CD4-positive, alpha-beta T cell treated with Interleukin-15 for 4 hours (primary cell): ENCODE results near the gene TMC6.
"Not testable (repeated sequence)": the region's sequence is repeated elsewhere in the genome, so short reads cannot be mapped to it uniquely, and the experiment has no call there.

ENCODE experiments used
- DNase-seq: peaks from one replicate; pipeline ENCODE4 v3.0.0-alpha.2; 2020; ENCODE audit warnings: low spot score

The TMC6 gene

DNA sequence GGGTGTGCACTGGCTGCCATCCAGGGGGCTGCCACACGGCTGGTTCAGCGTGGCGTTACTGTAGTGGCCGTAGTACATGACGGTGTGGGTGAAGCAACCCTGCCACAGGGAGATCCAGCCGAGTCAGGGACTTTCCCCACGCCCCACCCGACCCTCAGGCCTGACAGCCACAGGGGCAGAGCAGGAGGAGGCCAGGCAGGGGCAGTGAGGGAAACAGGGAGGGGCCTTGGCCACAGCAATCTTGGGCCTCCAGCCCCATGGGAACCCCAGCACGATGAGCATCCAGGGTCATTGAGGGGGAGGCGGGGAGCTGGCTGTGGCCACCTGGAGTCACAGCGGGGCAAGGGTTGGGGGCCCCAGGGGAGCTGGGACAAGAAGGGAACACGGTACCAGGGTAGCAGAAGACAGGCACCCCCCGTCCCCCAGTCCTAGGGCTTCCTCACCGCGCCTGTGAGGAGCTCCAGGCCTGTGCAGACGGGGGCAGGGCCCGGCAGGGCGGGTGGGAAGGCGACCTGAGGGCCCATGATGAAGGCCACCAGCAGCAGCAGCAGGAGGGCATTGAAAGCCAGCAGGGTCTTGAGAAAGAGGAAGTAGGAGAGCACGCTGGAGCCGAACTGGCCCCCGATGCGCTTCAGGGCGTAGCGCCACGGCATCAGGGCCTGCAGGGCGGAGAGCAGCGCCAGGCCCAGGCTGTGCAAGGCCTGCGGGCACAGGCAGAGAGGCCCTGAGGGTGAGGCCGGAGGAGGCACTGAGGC, 4.3 kb downstream of the TMC6 start:
- no peak for DNase-seq

GRCh38 chr17:78123258-78123929, 5.2 kb downstream of the TMC6 start:
- no peak for DNase-seq

GRCh38 chr17:78122931-78123249, 5.7 kb downstream of the TMC6 start:
- DNase-seq = no peak

DNA sequence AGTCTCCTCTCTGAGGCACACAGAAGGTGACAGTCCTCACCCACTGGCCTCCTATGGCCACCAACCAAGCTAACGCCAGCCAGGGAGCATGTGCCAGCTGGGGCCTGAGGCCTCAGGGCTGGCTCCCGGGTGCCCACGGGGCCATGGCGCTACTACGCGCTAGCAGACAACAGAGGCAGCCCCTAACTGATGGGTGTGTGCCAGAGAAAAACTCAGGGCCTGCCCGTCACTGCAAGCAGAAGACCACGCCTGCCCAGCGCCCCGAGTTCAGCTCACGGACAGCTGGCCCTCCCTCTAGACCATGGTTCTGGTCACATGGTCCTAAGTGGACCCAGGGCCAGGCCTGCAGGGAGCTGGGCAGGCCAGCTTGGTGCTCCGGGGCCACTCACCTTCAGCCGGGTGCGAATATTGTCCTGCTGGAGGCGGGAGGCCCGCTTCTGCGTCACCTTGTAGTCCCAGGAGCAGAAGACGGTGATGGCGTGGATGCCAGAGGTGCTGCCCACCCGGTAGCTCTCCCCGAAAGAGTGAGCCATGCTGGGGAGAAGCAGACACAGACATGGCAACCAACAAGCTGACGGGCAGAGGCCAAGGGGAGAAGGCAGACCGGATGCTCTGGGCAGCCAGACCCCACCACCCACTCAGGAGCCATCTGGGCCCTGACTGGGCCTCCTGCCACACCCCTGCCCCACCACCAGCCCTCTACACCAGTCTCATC, 6.2 kb downstream of the TMC6 start:
- DNase-seq = no peak

- DNase-seq = no peak
Measured at GRCh38 chr17:78121801-78122215, 6.7 kb downstream of the TMC6 start.

DNA sequence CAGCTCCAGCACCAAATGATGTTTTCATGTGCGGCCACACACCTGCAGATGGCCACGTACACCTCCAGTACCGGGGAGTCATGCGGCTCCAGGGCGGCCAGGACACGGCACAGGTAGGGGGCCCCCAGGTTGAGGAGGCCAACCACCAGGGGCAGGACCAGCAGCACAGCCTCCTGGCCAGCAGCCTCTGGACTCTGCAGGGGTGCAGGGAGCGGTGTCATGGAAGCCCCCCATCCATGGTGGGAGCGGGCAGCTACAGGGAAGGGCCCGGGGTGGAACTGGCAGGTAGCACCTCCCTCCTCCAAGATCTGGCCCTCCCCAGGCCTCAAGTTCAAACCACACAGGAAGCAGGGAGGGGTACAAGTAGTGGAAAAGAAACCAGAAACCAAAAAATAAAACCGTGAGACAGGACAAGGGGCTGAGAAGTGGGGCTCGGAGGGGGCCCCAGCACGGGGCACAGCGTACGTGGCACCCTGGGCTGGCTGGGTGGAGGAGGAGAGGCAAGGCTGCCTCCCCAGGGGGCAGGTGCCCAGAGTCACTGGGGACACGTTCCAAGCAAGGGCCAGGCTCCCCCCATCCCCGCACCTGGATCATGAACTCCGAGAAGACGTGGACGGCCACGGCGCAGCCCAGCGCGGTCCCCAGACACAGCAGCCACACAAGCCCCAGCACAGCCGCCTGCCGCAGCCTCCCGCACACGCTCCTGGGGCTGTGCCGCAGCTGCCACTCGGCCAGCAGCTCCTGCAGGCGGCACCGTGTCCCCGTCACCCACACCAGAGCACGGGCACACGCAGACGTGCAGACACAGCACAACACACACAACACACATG, 7.4 kb downstream of the TMC6 start:
- peak; percentile 67 for DNase-seq

- DNase-seq = no peak
Measured at GRCh38 chr17:78120537-78120936, 8.0 kb downstream of the TMC6 start.

- DNase-seq = no peak
Measured at GRCh38 chr17:78118801-78119241, 9.7 kb downstream of the TMC6 start.

DNA sequence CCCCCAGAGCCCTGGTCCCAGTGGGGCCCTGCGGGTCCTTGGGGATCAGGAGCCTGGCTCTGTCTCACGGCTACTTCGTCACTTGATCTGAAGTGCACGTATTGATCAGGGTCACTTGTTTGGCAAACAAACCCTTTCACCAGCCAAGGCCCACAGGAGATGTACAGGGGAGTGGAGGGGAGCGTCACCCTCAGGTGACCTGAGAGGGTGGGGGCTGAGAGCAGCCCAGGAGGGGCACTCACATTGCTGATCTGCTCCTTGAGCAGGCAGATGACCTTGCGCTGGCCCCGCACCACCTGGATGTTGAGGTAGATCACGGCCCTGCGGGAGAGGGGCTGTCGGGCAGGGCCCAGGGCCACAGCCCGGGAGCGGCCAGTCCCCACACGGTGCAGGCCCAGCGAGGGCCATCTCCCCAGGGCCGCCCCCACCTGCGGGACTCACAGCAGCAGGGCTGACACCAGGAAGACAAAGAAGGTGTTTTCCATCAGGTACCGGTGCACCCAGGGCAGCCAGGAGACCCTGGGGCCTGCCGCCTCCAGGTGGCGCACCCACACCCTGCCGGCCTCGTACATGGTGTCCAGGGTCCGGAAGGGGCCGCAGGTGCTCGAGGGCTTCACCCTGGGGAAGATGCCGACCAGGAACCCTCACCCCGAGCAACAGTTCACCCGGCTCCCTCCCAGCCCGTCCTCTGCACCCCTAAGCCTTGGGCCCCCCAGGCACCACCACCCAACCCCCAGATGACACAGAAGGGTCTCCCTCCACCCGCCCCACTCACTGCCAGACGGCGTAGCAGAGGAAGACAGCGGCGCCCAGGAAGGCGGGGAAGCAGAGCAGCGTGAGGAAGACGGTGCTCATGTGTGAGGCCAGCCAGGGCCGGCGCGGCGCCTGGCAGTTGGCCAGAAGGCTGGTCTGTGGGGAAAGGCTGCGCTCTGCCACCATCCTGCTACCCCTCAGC, 11.3 kb downstream of the TMC6 start:
- DNase-seq = no peak

DNA sequence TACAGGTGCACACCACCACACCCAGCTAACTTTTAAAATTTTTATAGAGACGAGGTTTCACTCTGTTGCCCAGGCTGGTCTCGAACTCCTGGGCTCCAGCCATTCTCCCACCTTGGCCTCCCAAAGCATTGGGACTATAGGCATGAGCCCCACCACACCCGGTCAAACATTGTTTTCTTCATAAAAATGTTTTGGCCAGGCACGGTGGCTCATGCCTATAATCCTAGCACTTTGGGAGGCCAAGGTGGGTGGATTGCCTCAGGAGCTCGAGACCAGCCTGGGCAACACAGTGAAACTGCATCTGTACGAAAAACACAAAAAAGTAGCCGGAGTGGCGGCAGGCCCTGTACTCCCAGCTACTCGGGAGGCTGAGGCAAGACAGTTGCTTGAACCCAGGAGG, 12.1 kb downstream of the TMC6 start:
- DNase-seq = no peak

DNA sequence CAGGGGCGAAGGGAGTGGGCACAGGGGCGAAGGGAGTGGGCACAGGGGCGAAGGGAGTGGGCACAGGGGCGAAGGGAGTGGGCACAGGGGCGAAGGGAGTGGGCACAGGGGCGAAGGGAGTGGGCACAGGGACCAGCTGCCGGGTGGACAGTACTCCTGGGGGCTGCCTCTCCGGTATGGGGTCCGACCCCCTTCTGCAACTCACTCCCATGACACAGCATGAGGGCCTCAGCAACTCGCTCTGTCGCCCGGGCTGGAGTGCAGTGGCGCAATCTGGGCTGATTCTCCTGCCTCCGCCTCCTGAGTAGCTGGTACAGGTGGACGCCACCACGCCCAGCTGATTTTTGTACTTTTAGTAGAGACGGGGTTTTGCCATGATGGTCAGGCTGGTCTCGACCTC, 12.8 kb downstream of the TMC6 start:
- not testable (repeated sequence) for DNase-seq

- no peak for DNase-seq
Measured at GRCh38 chr17:78114831-78115723, 13.5 kb downstream of the TMC6 start.

DNA sequence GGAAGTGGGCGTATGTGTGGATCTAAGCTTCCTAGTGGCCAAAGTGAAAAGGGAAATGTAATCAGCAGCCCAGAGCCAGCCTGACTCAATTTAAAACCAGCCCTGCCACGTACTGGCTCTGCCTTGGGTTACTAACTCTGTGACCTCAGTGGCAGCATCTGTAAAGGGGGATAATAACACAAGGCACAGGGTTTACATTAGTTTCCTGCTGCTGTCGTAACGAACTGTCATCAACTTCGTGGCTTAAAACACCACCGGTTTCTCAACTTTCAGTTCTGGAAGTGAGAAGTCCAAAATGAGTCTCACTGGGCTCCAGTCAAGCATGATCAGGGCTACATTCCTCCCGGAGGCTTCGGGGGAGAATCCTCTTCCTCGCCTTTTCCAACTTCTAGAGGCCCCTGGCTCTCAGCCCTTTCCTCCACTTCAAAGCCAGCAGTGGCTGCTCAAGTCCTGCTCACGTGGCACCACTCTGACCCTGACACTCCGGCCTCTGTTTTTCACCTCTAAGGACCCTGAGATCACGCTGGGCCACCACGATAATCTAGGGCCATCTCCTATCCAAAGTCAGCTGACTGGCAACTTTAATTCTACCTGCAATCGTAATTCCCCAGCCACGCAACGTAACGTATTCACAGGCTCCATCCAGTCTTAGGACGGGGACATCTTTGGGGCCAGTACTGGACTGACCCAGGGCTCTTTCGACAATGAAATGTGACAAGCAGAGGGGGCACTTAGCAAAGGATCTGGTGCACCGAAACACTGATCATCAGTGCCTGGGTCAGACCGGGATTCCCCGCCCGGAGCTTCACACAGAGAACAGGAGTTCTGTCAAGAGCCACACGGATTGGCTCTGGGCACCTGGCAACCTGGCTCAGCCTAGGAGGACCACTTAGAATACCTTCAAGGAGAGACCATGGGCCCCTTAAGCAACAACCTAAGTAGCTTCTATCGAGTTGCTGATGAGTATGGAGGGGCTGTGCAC, 14.5 kb downstream of the TMC6 start:
- DNase-seq = peak; percentile 43

DNA sequence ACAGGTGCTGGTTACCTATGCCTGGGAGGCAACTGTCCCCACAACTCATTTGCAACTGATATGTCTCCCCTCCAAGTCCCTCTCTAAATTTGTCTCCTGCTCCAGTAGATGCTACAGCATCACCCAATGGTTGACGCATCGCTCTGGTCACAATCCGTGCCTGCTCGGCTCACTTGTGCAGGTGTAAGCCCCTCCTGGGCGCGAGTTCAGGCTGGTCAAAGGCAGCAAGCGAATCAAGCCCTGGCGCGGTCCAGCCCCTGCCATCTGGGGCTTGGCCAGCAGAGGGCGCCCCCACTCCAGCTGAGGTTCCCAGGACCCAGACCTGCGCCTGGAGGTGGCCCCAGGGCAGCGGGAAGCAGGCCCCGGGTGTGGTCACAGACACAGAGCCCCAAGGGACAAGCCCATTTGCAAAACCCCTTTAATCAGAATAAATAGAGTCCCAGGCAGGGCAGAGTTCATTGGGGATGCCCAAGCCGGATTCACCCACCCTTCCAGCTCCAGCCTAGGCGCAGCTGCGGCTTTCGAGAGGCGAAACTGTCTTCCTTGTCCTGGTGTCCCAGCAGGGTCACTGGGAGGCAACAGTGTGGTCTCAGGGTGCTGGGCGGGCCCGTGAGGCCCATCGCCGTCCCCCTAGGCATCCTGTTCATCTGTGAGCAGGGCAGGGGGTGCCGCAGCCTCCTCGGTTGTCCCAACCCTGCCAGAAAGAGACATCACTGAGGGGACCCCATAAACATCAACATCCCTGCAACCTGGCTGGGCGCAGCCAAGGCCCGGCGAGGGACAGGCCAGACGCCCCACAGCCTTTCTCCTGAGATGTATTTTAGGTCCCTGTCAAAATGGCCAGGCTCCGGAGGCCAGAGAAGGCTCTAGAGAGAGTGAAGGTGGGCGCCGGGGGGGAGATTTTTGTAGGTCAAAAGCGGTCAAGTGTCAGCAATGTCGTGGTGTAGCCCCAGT, 15.8 kb downstream of the TMC6 start:
- peak; percentile 78 for DNase-seq

DNA sequence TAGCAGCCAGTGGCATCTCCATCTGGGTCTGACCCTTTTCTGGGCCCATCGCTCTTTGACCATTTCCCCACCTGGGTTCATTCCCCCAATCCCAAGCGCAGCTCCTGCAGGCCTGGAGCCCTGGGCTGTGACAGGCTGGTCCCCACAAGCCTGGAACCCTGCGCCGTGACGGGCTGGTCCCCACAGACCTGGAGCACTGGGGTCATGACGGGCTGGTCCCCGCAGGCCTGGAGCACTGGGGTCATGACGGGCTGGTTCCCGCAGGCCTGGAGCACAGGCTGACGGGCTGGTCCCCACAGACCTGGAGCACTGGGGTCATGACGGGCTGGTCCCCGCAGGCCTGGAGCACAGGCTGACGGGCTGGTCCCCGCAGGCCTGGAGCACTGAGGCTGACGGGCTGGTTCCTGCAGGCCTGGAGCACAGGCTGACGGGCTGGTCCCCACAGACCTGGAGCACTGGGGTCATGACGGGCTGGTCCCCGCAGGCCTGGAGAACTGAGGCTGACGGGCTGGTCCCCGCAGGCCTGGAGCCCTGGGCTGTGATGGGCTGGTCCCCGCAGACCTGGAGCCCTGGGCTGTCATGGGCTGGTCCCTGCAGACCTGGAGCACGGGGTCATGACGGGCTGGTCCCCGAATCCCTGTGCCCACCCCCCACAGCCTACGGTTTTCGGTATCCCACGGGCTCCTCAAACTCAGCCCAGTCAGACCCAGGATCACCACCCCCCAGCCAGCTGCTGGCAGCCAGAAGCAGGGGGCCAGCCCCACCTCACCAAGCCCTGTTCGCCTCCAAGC, 16.6 kb downstream of the TMC6 start:
- DNase-seq = no peak

DNA sequence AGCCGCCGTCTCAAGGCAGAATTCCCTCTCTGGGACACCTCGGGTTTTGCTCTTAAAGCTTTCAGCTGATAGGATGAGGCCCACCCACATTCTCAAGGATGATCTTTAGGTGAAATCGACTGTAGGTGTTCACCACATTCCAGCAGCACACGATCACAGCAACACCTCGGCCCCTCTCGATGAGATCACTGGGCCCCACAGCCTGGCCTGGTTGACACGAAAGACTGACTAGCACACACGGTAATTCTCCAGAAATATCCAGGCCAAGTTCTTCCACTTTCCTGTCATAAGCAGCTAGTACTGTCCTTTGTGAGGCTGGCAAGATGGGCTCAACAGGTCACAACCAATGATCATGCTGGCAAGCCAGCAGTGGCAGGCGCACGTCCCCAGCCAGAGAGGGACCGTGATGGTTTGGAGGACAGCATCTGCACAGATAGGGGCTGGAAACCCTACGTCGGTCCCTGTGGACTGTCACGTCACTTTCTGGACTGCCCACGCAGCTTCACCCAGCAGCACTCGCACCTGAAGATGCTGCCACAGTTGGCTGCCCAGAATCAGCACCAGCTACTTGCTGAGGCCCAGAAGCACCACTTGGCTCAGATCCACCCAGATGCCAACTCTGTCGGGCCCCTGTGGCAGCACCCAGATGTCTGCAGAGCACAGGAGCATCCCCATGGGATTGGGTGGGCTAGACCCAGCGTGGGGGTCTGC, 17.4 kb downstream of the TMC6 start:
- DNase-seq = no peak
